Thyroid gland (tissue), 4 donors: Measurements from ENCODE around the gene KRTAP4-5.
"Not testable (repeated sequence)": the region's sequence is repeated elsewhere in the genome, so short reads cannot be mapped to it uniquely, and the experiment has no call there.

Source experiments
- CTCF ChIP-seq, 6 experiments: fragments of 200-600 bp in 3 of 6; fragments of 450-650 bp in 3 of 6; sonication (generic) in 3 of 6; IDR thresholded peaks; one replicate each; pipeline ENCODE4 v1.5.1; 2016 to 2019; ENCODE audit warnings: antibody characterized with exemption in 6 of 6, mild to moderate bottlenecking in 2 of 6, inconsistent platforms in 1 of 6, moderate library complexity in 1 of 6
- POLR2A ChIP-seq, 2 donors: fragments of 450-650 bp; IDR thresholded peaks; one replicate each; pipeline ENCODE4 v1.6.1; 2017; ENCODE audit warnings: antibody characterized with exemption in 2 of 2, mild to moderate bottlenecking in 2 of 2, moderate library complexity in 1 of 2

DNA sequence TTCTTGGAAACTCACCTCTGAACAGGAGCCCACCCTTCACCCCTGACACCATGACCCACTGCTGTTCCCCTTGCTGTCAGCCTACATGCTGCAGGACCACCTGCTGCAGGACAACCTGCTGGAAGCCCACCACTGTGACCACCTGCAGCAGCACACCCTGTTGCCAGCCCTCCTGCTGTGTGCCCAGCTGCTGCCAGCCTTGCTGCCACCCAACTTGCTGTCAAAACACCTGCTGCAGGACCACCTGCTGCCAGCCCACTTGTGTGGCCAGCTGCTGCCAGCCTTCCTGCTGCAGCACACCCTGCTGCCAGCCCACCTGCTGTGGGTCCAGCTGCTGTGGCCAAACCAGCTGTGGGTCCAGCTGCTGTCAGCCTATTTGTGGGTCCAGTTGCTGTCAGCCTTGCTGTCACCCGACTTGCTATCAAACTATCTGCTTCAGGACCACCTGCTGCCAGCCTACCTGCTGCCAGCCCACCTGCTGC lies 40.3 kb upstream of the KRTAP4-5 start, which contains the start of gene KRTAP9-1:
- TF ChIP-seq CTCF, POLR2A (IDR thresholded peaks at IDR 0.05): not testable (repeated sequence)
